Mammary epithelial cell (primary cell): ENCODE data around the gene RAET1G.

Experiments
- EZH2 ChIP-seq: IDR thresholded peaks from 2 replicates; pipeline ENCODE4 v1.6.1; 2012; ENCODE audit warnings: low read length, inconsistent platforms, borderline replicate concordance
- TF ChIP-seq, protein P1 (sequence below), 2 donors: IDR thresholded peaks in 1 of 2; conservative IDR thresholded peaks in 1 of 2; 2 replicates each; pipeline ENCODE4 v1.5.1; 2011 to 2012; ENCODE audit warnings: inconsistent platforms in 2 of 2, low read length in 2 of 2, mild to moderate bottlenecking in 2 of 2, control low read depth in 1 of 2, low read depth in 1 of 2; ENCODE audit not compliant: insufficient read depth in 1 of 2; ENCODE audit errors: extremely low read depth in 1 of 2

- TF ChIP-seq, protein P1, sequence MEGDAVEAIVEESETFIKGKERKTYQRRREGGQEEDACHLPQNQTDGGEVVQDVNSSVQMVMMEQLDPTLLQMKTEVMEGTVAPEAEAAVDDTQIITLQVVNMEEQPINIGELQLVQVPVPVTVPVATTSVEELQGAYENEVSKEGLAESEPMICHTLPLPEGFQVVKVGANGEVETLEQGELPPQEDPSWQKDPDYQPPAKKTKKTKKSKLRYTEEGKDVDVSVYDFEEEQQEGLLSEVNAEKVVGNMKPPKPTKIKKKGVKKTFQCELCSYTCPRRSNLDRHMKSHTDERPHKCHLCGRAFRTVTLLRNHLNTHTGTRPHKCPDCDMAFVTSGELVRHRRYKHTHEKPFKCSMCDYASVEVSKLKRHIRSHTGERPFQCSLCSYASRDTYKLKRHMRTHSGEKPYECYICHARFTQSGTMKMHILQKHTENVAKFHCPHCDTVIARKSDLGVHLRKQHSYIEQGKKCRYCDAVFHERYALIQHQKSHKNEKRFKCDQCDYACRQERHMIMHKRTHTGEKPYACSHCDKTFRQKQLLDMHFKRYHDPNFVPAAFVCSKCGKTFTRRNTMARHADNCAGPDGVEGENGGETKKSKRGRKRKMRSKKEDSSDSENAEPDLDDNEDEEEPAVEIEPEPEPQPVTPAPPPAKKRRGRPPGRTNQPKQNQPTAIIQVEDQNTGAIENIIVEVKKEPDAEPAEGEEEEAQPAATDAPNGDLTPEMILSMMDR (conservative IDR thresholded peaks at IDR 0.05 in 1 of 2, IDR thresholded peaks at IDR 0.05 in 1 of 2; ENCODE audit: extremely low read depth in 1 of 2, insufficient read depth in 1 of 2, low read depth in 1 of 2, low read length in 2 of 2), result no peak
- TF ChIP-seq EZH2, result no peak
Observed at GRCh38 chr6:149917679-149918078, 5.2 kb downstream of the RAET1G start.
